Measurements from ENCODE around the gene GALNT11.

GALNT11 gene

DNA sequence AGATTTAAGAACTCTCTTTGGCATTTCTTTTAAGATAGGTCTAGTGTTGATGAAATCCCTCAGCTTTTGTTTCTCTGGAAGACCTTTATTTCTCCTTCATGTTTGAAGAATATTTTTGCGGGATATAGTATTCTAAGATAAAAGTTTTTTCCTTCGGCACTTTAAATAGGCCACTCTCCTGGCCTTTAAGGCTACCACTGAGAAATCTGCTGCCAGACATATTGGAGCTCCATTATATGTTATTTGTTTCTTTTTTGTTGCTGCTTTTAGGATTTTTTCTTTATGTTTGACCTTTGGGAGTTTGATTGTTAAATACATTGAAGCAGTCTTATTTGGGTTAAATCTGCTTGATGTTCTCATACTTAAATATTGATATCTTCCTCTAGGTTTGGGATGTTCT is 22.6 kb downstream of the GALNT11 start:
- in situ Hi-C loops (cut with HindIII; ENCODE audit: low sequenced_read_pairs): no loop called here
- H3K4me3 ChIP-seq (ENCODE audit: low read depth, low read length): no peak overlapping the region
- TF ChIP-seq, protein P1, sequence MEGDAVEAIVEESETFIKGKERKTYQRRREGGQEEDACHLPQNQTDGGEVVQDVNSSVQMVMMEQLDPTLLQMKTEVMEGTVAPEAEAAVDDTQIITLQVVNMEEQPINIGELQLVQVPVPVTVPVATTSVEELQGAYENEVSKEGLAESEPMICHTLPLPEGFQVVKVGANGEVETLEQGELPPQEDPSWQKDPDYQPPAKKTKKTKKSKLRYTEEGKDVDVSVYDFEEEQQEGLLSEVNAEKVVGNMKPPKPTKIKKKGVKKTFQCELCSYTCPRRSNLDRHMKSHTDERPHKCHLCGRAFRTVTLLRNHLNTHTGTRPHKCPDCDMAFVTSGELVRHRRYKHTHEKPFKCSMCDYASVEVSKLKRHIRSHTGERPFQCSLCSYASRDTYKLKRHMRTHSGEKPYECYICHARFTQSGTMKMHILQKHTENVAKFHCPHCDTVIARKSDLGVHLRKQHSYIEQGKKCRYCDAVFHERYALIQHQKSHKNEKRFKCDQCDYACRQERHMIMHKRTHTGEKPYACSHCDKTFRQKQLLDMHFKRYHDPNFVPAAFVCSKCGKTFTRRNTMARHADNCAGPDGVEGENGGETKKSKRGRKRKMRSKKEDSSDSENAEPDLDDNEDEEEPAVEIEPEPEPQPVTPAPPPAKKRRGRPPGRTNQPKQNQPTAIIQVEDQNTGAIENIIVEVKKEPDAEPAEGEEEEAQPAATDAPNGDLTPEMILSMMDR (IDR thresholded peaks at IDR 0.05; ENCODE audit: low read depth, low read length, missing control alignments): no peak
- no peak for DNase-seq (ENCODE audit: low read depth)

DNA sequence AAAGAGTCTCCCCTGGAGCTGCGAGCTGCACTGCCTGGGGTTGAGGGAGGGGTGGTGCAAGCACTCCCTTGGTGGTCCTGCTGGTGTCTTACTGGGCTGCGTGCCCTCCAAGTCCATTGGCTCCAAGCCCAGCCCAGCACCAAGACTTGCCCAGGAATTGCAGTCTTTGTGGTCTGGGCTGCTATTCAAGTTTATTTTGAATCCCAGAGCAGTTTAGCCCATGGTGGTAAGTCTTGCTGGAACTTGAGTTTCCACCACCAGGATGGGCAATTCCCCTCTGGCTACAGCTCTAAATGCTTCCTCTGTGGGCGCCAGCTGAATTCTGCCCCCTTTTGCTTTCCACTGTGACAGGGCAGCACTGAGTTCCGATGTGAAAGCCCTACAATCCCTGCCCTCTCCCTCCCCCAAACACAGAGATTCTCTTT is 25.1 kb downstream of the GALNT11 start:
- in situ Hi-C loops (cut with HindIII; ENCODE audit: low sequenced_read_pairs): no loop called here
- TF ChIP-seq, protein P1 (IDR thresholded peaks at IDR 0.05; ENCODE audit: low read depth, low read length, missing control alignments): peak; percentile 27
- no peak overlapping the region for H3K4me3 ChIP-seq (ENCODE audit: low read depth, low read length)
- DNase-seq (ENCODE audit: low read depth): peak; percentile 65

DNA sequence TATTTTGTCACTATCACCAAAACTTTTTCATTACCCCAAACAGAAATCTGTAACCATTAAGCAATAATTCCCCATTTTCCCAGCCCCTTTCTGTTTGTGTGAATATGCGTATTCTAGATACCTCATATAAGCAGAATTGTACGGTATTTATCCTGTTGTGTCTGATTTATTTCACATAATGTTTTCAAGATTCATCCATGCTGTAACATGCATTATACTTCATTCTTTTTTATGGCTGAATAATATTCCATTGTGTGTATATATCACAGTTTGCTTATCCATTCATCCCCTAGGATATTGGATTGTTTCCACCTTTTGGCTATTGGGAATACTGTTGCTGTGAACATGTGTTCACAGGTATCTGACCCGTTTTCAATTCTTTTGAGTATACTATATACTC is 26.5 kb downstream of the GALNT11 start:
- in situ Hi-C loops (cut with HindIII; ENCODE audit: low sequenced_read_pairs): no loop called here
- no peak overlapping the region for H3K4me3 ChIP-seq (ENCODE audit: low read depth, low read length)

DNA sequence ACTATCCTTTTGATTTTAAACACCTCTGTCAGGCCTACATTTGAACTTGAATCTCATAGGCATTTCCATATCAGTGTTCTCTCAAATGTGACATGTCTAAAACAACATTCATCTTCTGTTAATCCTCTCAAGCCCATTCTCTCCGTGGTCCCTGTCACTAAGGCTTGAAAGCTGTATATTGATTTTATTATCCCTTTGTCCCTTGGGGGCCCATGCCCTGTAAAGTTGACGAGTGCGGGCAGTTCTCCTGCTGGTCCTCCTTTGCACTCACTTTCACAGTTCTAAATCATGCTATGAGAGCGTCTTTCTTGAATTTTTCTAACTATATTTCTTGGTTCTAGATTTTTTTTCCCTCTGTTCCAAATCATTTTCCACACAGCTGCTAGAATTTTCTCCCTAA is 27.3 kb downstream of the GALNT11 start:
- TF ChIP-seq, protein P1 (IDR thresholded peaks at IDR 0.05; ENCODE audit: low read depth, low read length, missing control alignments): no peak
- H3K4me3 ChIP-seq (ENCODE audit: low read depth, low read length): no peak overlapping the region
- DNase-seq (ENCODE audit: low read depth): no peak
- in situ Hi-C loops (cut with HindIII; ENCODE audit: low sequenced_read_pairs): no loop called here

More for the DNA sequence above, 26.5 kb downstream of the GALNT11 start:
- TF ChIP-seq, protein P1 (IDR thresholded peaks at IDR 0.05; ENCODE audit: low read depth, low read length, missing control alignments): no peak
- DNase-seq (ENCODE audit: low read depth): no peak

DNA sequence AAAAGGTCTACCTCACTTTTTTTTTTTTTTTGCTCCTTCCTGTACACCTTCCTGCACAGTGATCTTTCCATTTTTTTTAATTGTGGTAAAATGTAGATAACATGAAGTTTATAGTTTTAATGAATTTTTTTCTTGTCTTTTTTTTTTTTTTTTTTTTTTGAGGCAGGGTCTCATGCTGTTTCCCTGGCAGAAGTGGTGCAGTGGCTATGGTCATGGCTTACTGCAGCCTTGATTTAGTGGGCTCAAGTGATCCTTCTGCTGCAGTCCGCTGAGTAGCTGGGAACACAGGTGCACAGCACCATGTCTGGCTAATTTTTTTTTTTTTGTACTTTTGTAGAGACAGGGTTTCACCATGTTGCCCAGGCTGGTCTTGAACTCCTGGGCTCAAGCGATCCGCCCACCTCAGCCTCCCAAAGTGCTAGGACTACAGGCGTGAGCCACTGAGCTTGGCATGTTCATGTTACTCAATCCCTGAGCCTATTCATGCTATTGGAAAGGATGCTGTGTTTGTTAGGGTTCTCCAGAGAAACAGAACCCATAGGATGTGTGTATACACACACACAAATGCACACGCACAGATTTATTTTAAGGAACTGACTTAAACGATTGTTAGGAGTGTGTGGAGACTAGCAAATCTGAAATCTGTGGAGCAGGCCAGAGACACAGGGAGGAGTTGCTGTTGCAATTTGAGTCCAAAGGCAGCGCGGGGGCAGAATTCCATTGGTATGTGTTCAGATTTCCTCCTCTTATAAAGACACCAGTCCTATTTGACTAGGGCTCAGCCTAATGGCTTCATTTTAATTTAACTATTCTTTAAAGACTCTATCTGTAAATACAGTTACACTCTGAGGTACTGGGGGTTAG is 29.1 kb downstream of the GALNT11 start:
- in situ Hi-C loops (cut with HindIII; ENCODE audit: low sequenced_read_pairs): no loop called here
- H3K4me3 ChIP-seq (ENCODE audit: low read depth, low read length): no peak overlapping the region
- TF ChIP-seq, protein P1 (IDR thresholded peaks at IDR 0.05; ENCODE audit: low read depth, low read length, missing control alignments): no peak
- no peak for DNase-seq (ENCODE audit: low read depth)

DNA sequence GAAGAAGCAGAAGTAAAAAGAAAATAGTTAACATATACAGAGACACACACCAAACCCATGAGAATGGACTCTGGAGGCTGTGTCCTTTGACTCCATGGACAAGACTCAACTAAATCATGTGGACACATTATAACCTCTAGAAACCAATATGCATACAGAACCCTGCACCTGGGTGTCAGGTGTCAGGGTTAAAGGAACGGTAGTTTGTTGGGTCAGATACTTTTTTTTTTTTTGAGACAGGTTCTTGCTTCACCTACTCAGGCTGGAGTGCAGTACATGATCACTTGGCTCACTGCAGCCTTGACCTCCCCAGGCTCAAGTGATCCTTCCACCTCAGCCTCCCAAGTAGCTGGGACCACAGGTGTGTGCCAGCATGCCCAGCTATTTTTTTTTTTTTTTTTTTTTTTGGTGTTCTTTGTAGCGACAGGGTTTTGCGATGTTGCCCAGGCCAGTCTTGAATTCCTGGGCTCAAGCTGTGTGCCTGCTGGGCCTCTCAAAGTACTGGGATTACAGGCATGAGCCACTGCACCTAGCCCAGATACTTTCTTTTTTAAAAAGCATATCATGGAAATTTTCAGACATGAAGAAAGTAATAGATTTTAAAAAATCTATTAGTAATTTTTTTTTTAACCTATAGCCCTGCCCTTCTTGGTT is 31.3 kb downstream of the GALNT11 start:
- TF ChIP-seq, protein P1 (IDR thresholded peaks at IDR 0.05; ENCODE audit: low read depth, low read length, missing control alignments): no peak
- in situ Hi-C loops (cut with HindIII; ENCODE audit: low sequenced_read_pairs): no loop called here
- no peak for DNase-seq (ENCODE audit: low read depth)
- no peak overlapping the region for H3K4me3 ChIP-seq (ENCODE audit: low read depth, low read length)
